ENCODE results near the gene MYBPC2. TPM values are rescaled to one million over a fixed set of nuclear protein-coding genes. Genes with fewer than 3 reads are reported as not detected.

The MYBPC2 gene
- total and polyA plus RNA-seq, 2 donors (not counting 3 experiments of a cell fraction or from before 2014, with no cell fraction given) = 0.03 TPM; not detected in 1

DNA sequence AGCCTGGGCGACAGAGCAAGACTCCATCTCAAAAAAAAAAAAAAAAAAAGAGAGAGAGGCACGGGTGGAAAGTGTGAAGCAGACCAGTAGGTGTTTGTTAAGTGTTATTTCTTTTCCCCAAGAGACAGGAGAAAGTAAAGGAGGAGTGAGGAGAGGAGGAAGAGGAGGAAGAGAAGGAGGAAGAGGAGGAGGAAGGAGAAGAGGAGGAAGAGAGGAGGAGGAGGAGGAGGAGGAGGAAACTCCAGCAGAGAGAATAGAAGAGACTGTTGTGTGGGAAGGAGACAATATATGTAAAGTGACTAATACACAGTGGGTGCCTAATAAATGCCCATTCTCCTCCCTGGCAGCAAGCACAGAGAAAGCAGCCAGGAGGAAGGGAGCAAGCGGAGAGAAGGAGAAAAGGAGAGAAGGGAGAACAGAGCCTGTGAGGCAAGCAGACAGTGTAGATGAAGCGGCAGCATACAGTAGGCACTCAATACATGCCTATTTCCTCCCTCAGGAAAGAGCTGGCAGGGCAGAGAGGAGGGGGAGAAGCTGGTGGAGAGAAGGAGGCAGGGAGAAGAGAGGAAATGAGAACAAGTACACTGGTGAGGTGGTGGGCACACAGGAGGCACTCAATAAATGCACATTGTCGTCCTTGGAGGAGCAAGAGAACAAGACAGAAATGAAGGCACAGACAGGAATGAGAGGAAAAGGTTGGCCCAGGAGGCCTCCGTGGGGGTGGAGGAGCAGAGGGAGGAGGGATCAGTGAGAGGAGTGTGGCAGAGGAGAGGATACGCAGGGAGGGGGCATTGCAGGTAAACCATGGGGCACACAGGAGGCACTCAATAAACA is 61.7 kb downstream of the MYBPC2 start:
- no TSS peak for BruUV-seq (replicated peaks)
- CTCF ChIA-PET = no interaction called here
- DNase-seq (ENCODE audit: low read depth, low spot score) = no peak
- no peak for TF ChIP-seq GATA2 (IDR thresholded peaks at IDR 0.05; ENCODE audit: insufficient read depth, insufficient read length, low read depth, low read length)
- TF ChIP-seq JUN (IDR thresholded peaks at IDR 0.05; ENCODE audit: borderline replicate concordance, insufficient read depth, insufficient read length, low read depth) = no peak
- no peak for TF ChIP-seq EZH2 (IDR thresholded peaks at IDR 0.05; ENCODE audit: borderline replicate concordance, low read depth, low read length, severe bottlenecking)
- TF ChIP-seq MAX (IDR thresholded peaks at IDR 0.05; ENCODE audit: insufficient read depth, insufficient read length) = no peak
- TF ChIP-seq CTCF (IDR thresholded peaks at IDR 0.05; ENCODE audit: extremely low read depth in 1 of 2, insufficient read depth in 1 of 2, low read depth in 1 of 2, low read length in 2 of 2) = no peak
- no peak for TF ChIP-seq POLR2AphosphoS5 (IDR thresholded peaks at IDR 0.05; ENCODE audit: insufficient read depth, low read depth, low read length)
- no peak for TF ChIP-seq MYC (IDR thresholded peaks at IDR 0.05; ENCODE audit: low read depth, low read length)
- no peak for TF ChIP-seq POLR2A (IDR thresholded peaks at IDR 0.05; ENCODE audit: low read depth, low read length)
- TF ChIP-seq FOS (IDR thresholded peaks at IDR 0.05; ENCODE audit: borderline replicate concordance, insufficient read depth, low read length) = no peak
- no peak for FAIRE-seq
- Histone ChIP-seq H3K9me3 (replicated peaks; ENCODE audit: control insufficient read depth, insufficient read depth, low read length) (no peaks in the 10 kb centered on the region), H3K27me3 (ENCODE audit: control insufficient read depth in 2 of 2, insufficient read depth in 2 of 2, low read length in 2 of 2) (peaks cover 8 to 9% of the 10 kb centered on the region in 2 experiments), H3K4me2 (ENCODE audit: insufficient read depth, low read length) (no peak overlapping the region), H4K20me1 (replicated peaks; ENCODE audit: control insufficient read depth, extremely low read depth, insufficient read depth, low read length) (no peaks in the 10 kb centered on the region), H3K4me1 (ENCODE audit: control insufficient read depth, extremely low read depth, insufficient read depth, low read length) (no peaks in the 10 kb centered on the region), H3K36me3 (ENCODE audit: control insufficient read depth in 2 of 2, extremely low read depth in 1 of 2, insufficient read depth in 2 of 2, low read length in 2 of 2) (no peaks in the 10 kb centered on the region), H3K27ac (ENCODE audit: insufficient read depth, low read depth, low read length) (no peak overlapping the region), H3K79me2 (ENCODE audit: control insufficient read depth, insufficient read depth, low read length) (no peaks in the 10 kb centered on the region), H3K9me1 (replicated peaks; ENCODE audit: control insufficient read depth, extremely low read depth, insufficient read depth, low read length) (no peaks in the 10 kb centered on the region), H3K9ac (replicated peaks; ENCODE audit: extremely low read depth, insufficient read depth, low read length) (no peak overlapping the region), H3K4me3 (replicated peaks in 1 of 3; ENCODE audit: insufficient read depth in 1 of 3, low read depth in 1 of 3, low read length in 3 of 3) (no peak overlapping the region), H2AFZ (ENCODE audit: low read depth, low read length) (no peak overlapping the region)
- intact Hi-C loops (cut with micrococcal nuclease) (no loop called here), dilution Hi-C loops (cut with MboI; ENCODE audit: extremely low pct_ligation_motif_present, low sequenced_read_pairs) (no loop called here)
- POLR2A ChIA-PET = no interaction called here
